ENCODE data around the gene MAGI3. TPM values are rescaled to one million over a fixed set of nuclear protein-coding genes. Genes with fewer than 3 reads are reported as not detected.
A peak's percentile ranks its signal among the peaks of the same experiment; 100 is the strongest.

MAGI3 gene
- 1 to 10 TPM; 5.3 to 5.5 TPM for total RNA-seq

DNA sequence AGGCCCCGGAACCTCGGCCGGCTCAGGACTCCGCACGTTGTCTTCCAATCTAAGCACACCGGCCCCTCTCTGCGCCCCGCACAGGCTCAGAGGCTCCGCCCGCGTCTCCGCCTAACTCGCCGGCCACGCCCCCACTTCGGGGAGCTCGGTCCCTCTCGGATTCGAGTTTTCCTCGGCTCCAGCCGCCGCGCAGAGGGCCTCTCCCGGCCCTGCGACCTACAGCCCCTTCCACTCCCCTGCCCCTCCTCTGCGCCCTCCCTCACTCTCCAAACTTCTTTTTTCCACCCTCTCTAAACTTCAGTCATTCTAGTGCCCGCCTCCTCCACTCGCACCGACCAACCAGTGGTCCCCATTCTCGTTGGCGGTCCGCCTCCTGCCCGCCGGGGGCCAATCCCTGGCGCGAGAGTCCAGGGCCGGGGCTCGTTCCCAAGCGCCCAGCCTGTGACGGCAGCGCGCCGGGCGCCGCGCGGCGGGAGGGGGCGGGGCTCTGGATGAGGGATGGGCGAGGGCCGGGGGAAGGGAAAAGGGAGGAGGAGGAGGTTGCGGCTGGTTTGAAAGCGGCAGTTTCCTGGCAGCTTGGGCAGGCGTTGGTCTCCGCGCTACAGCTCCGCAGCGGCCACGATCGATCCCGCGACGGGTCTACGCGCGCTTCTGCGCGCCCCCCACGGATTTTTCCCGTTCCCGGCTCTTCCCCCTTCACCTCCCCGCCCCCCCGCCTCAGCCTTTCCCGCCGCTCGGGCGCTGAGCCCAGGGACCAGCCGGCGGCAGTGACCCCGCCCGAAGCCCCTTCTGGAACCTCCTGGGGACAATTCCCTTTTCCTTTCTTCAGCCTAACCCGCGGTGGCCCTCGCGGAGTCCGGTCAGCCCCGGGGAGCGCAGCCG, at the start of gene MAGI3:
Gene MAGI3 (plus strand): TSS at position 563 of the 882 bp plus-strand sequence. CDS start 519 bp downstream, outside the sequence.
- peaks cover 0 to 3% of the 10 kb centered on the region in 2 donors for H3K9me3 Mint-ChIP-seq

GRCh38 chr1:113353580-113353979, 36.7 kb upstream of the MAGI3 start:
- Mint-ChIP-seq H3K27ac (no peak overlapping the region), H3K36me3 (ENCODE audit: insufficient read depth in 2 of 2) (no peaks in the 10 kb centered on the region), H3K9me3 (no peaks in the 10 kb centered on the region), H3K4me1 (ENCODE audit: low read depth) (no peaks in the 10 kb centered on the region), H3K27me3 (ENCODE audit: low read depth) (peaks cover 22% of the 10 kb centered on the region), H3K4me3 (no peak overlapping the region)
- ATAC-seq (replicated peaks in 1 of 2) (no peak), DNase-seq (no peak)

More for the DNA sequence above, at the start of gene MAGI3:
- Mint-ChIP-seq H3K36me3 (ENCODE audit: insufficient read depth in 2 of 2) (no peaks in the 10 kb centered on the region), H3K27me3 (ENCODE audit: low read depth) (peaks cover 20% of the 10 kb centered on the region), H3K4me1 (ENCODE audit: low read depth) (peaks cover 30% of the 10 kb centered on the region), H3K27ac (peak within 1 kb of the TSS; percentile 56), H3K4me3 (peak within 1 kb of the TSS; percentile 83 to 90)
- ATAC-seq (replicated peaks in 1 of 2) (peak; percentile 94 to 95), DNase-seq (peak; percentile 95 to 97)

DNA sequence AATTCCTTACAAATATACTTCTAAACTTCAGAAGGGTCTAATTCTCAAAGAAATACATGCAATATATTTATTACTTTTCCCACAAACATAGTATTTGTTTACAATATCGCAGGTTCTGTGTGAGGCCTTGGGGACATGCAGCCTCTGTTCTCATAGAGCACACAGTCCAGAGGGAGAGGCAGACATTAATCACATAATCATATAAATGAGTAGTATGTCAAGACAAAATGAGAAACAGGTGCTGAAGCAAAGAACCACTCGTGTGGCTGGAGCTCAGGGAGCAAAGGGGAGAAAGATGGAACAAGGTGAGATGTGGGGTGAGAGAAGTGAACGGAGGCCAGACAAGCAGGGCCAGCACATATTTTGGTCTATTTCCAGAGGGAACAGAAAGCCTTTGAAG, 26.4 kb upstream of the MAGI3 start:
- ATAC-seq (replicated peaks in 1 of 2) (no peak), DNase-seq (no peak)
- no peak overlapping the region for H3K27ac Mint-ChIP-seq
- peaks cover 11% of the 10 kb centered on the region for H3K27me3 Mint-ChIP-seq (ENCODE audit: low read depth)
- H3K4me1 Mint-ChIP-seq (ENCODE audit: low read depth) = peaks cover 7% of the 10 kb centered on the region
- H3K9me3 Mint-ChIP-seq = peaks cover 0 to 2% of the 10 kb centered on the region in 2 donors
- no peaks in the 10 kb centered on the region for H3K36me3 Mint-ChIP-seq (ENCODE audit: insufficient read depth in 2 of 2)
- H3K4me3 Mint-ChIP-seq = no peak overlapping the region

DNA sequence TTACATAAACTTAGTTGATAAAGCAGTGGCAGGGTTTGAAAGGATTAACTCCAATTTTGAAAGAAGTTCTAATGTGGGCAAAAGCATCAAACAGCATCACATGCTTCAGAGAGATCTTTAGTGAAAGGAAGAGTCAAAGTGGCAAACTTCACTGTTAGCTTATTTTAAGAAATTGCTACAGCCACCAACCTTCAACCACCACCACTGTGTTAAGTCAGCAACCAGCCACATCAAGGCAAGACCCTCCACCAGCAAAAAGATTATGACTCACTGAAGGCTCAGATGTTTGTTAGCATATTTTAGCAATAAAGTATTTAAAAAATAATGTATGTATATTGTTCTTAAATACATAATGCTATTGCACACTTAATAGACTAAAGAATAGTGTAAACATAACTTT, 21.3 kb upstream of the MAGI3 start:
- Mint-ChIP-seq H3K4me3 (no peak overlapping the region), H3K27me3 (ENCODE audit: low read depth) (peaks cover 11% of the 10 kb centered on the region), H3K36me3 (ENCODE audit: insufficient read depth in 2 of 2) (no peaks in the 10 kb centered on the region), H3K4me1 (ENCODE audit: low read depth) (peaks cover 19% of the 10 kb centered on the region), H3K9me3 (no peaks in the 10 kb centered on the region), H3K27ac (no peak overlapping the region)
- ATAC-seq (replicated peaks in 1 of 2) = peak; percentile 65 to 80
- peak; percentile 18 to 38 for DNase-seq

DNA sequence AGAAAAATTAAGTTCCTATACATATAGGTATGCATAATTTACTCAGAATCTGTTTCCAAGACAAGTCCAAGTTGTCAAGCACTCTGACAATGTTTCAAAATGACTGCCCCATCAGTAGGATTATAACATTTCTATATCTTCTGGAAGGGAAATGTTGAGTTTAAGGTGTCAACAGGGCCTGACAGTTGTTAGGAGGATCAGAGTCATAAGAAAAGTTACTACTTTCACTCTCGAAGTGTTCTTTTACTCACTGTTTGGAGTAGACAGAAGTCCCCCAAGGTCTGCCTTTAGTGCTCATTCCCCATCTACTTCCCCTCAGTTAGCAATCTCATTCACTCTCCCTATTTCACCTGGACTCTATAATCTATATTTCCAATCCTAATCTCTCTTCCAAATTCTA, 20.6 kb upstream of the MAGI3 start:
- no peak for DNase-seq
- ATAC-seq (replicated peaks in 1 of 2) = peak; percentile 89 to 90
- H3K27ac Mint-ChIP-seq = no peak overlapping the region
- H3K36me3 Mint-ChIP-seq (ENCODE audit: insufficient read depth in 2 of 2) = no peaks in the 10 kb centered on the region
- peaks cover 19% of the 10 kb centered on the region for H3K4me1 Mint-ChIP-seq (ENCODE audit: low read depth)
- H3K9me3 Mint-ChIP-seq = no peaks in the 10 kb centered on the region
- H3K27me3 Mint-ChIP-seq (ENCODE audit: low read depth) = peaks cover 17% of the 10 kb centered on the region
- H3K4me3 Mint-ChIP-seq = peak overlapping the region in 1 of 2 donors; percentile 11

DNA sequence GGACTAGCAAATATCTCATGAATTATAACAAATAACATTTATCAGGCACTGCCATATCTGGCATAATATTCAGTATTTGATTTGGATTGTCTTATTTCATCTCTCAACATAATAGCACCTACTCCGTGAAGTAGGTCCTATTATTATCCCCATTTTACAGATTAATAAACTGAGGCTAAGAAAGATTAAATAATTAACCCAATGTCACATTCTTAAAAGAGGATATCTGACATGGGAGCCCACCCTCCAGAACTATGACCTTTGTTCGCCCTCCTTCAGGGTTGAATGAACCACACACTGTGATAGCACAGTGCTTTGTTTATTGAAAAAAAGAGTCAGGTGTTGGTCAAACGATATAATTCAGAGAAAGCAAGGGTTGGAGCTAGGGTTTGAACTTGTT, 19.4 kb upstream of the MAGI3 start:
- peaks cover 25% of the 10 kb centered on the region for H3K27me3 Mint-ChIP-seq (ENCODE audit: low read depth)
- ATAC-seq (replicated peaks in 1 of 2) = no peak
- DNase-seq = no peak
- H3K4me3 Mint-ChIP-seq = no peak overlapping the region
- H3K36me3 Mint-ChIP-seq (ENCODE audit: insufficient read depth in 2 of 2) = no peaks in the 10 kb centered on the region
- H3K4me1 Mint-ChIP-seq (ENCODE audit: low read depth) = peaks cover 19% of the 10 kb centered on the region
- H3K27ac Mint-ChIP-seq = no peak overlapping the region
- no peaks in the 10 kb centered on the region for H3K9me3 Mint-ChIP-seq

GRCh38 chr1:113372546-113372945, 17.8 kb upstream of the MAGI3 start:
- H3K4me1 Mint-ChIP-seq (ENCODE audit: low read depth) = peaks cover 19% of the 10 kb centered on the region
- peaks cover 32% of the 10 kb centered on the region for H3K27me3 Mint-ChIP-seq (ENCODE audit: low read depth)
- DNase-seq (no peak), ATAC-seq (replicated peaks in 1 of 2) (no peak)
- H3K4me3 Mint-ChIP-seq = no peak overlapping the region
- H3K9me3 Mint-ChIP-seq = no peaks in the 10 kb centered on the region
- H3K27ac Mint-ChIP-seq = no peak overlapping the region
- H3K36me3 Mint-ChIP-seq (ENCODE audit: insufficient read depth in 2 of 2) = no peaks in the 10 kb centered on the region

GRCh38 chr1:113373644-113374043, 16.7 kb upstream of the MAGI3 start:
- Mint-ChIP-seq H3K4me3 (no peak overlapping the region), H3K27ac (no peak overlapping the region), H3K9me3 (no peaks in the 10 kb centered on the region), H3K4me1 (ENCODE audit: low read depth) (peaks cover 15% of the 10 kb centered on the region), H3K36me3 (ENCODE audit: insufficient read depth in 2 of 2) (no peaks in the 10 kb centered on the region), H3K27me3 (ENCODE audit: low read depth) (peaks cover 30% of the 10 kb centered on the region)
- no peak for DNase-seq
- ATAC-seq (replicated peaks in 1 of 2) = no peak

DNA sequence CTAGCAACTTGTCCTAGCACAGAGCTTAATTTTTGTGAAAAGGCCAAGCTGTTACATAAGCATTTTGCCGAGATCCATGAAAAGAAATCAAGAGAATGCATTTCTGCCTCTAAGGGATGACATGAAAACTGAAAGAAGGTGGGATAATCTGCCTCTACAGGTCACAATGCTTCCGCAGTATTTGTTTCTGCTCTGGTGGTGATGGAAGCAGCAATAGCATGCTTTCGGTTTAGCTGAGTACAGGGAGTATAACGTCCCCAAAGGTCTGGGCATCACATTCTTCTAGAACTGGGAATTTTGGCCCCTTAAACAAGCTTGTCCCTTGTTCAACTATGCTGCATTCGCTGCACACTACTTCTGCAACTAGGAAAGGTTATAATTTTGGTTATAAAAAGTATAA, 14.4 kb upstream of the MAGI3 start:
- H3K4me1 Mint-ChIP-seq (ENCODE audit: low read depth) = no peaks in the 10 kb centered on the region
- H3K4me3 Mint-ChIP-seq = no peak overlapping the region
- peaks cover 27% of the 10 kb centered on the region for H3K27me3 Mint-ChIP-seq (ENCODE audit: low read depth)
- no peaks in the 10 kb centered on the region for H3K9me3 Mint-ChIP-seq
- DNase-seq (no peak), ATAC-seq (replicated peaks in 1 of 2) (no peak)
- no peaks in the 10 kb centered on the region for H3K36me3 Mint-ChIP-seq (ENCODE audit: insufficient read depth in 2 of 2)
- H3K27ac Mint-ChIP-seq = no peak overlapping the region

DNA sequence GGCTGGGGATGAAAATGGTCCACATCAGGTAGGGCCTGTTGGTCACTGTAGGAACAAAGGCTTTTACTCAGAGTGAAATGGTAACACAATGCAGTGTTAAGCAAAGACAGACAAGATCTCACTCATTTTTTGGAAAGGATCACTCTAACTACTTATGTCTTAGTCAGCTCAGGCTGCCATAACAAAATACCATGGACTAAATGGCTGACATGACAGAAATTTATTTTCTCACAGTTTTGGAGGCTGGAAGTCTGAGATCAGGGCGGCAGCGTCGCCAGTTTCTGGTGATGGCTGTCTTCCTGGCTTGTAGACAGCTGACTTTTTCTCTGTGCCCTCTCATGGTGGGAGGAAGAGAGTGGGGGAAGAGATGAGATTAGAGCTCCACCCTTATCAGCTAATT, 10.2 kb upstream of the MAGI3 start:
- H3K4me3 Mint-ChIP-seq = no peak overlapping the region
- peaks cover 18% of the 10 kb centered on the region for H3K27me3 Mint-ChIP-seq (ENCODE audit: low read depth)
- DNase-seq (no peak), ATAC-seq (replicated peaks in 1 of 2) (no peak)
- H3K9me3 Mint-ChIP-seq = no peaks in the 10 kb centered on the region
- H3K4me1 Mint-ChIP-seq (ENCODE audit: low read depth) = no peaks in the 10 kb centered on the region
- H3K27ac Mint-ChIP-seq = no peak overlapping the region
- H3K36me3 Mint-ChIP-seq (ENCODE audit: insufficient read depth in 2 of 2) = no peaks in the 10 kb centered on the region

DNA sequence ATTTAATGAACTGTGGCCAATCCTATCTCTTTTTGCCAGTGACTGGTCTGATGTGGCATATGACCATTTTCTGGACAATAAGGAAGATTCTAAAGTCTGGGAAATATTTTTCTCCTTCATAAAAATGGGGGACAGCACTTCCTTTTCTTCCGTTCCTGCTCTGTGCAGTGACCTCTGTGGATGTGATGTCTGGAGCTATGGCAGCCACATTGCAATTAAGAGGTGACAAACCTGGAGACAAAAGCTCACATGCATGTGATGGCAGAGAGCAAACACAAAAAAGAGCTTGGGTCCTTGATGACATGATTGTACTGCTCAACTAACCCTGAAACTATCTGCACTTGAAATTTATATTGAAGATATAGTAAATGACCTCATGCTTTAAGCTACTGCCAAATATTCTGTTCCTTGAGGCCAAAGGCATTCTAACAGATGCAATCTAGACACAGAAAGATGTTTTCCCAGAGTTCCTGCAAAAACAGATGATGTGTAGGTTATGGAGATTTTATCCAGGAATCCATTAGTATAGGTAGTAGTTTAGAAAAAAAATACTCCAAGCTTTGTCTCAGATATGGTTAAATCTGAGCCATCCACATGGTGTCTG, 2.2 kb upstream of the MAGI3 start:
- H3K9me3 Mint-ChIP-seq = peaks cover 0 to 3% of the 10 kb centered on the region in 2 donors
- H3K27me3 Mint-ChIP-seq (ENCODE audit: low read depth) = peaks cover 20% of the 10 kb centered on the region
- DNase-seq = no peak
- peak overlapping the region in 1 of 2 donors; percentile 87 for H3K4me3 Mint-ChIP-seq
- no peak overlapping the region for H3K27ac Mint-ChIP-seq
- no peak for ATAC-seq (replicated peaks in 1 of 2)
- peaks cover 29% of the 10 kb centered on the region for H3K4me1 Mint-ChIP-seq (ENCODE audit: low read depth)
- H3K36me3 Mint-ChIP-seq (ENCODE audit: insufficient read depth in 2 of 2) = no peaks in the 10 kb centered on the region

- Mint-ChIP-seq H3K27me3 (ENCODE audit: low read depth) (peaks cover 20% of the 10 kb centered on the region), H3K27ac (no peak overlapping the region), H3K36me3 (ENCODE audit: insufficient read depth in 2 of 2) (no peaks in the 10 kb centered on the region), H3K4me3 (peak overlapping the region; percentile 83 to 87), H3K4me1 (ENCODE audit: low read depth) (peaks cover 30% of the 10 kb centered on the region), H3K9me3 (peaks cover 0 to 3% of the 10 kb centered on the region in 2 donors)
- peak in 1 of 2 donors; percentile 7 for DNase-seq
- ATAC-seq (replicated peaks in 1 of 2) = no peak
These were observed 1.5 kb upstream of the MAGI3 start for GRCh38 chr1:113388621-113389358.

- no peak overlapping the region for H3K27ac Mint-ChIP-seq
- peak overlapping the region; percentile 83 to 87 for H3K4me3 Mint-ChIP-seq
- ATAC-seq (replicated peaks in 1 of 2) = no peak
- no peaks in the 10 kb centered on the region for H3K36me3 Mint-ChIP-seq (ENCODE audit: insufficient read depth in 2 of 2)
- DNase-seq = no peak
- H3K27me3 Mint-ChIP-seq (ENCODE audit: low read depth) = peaks cover 20% of the 10 kb centered on the region
- peaks cover 0 to 3% of the 10 kb centered on the region in 2 donors for H3K9me3 Mint-ChIP-seq
- peaks cover 30% of the 10 kb centered on the region for H3K4me1 Mint-ChIP-seq (ENCODE audit: low read depth)
These were observed 859 bp upstream of the MAGI3 start for GRCh38 chr1:113389359-113389952.
